Measurements from ENCODE around the gene ZNF74.

ZNF74 gene

GRCh38 chr22:20451920-20452319 is 58.0 kb downstream of the ZNF74 start:
- in situ Hi-C loops (cut with HindIII; ENCODE audit: low pct_ligation_motif_present, low sequenced_read_pairs) = no loop called here
- Histone ChIP-seq H3K27me3 (replicated peaks) (no peaks in the 10 kb centered on the region), H3K27ac (no peak overlapping the region), H3K4me3 (ENCODE audit: low read depth, low read length) (no peak overlapping the region), H3K36me3 (replicated peaks) (no peaks in the 10 kb centered on the region)
- no peak for TF ChIP-seq CTCF (IDR thresholded peaks at IDR 0.05; ENCODE audit: low read depth, low read length, missing control alignments)
- DNase-seq = no peak

GRCh38 chr22:20453222-20453621 is 59.3 kb downstream of the ZNF74 start:
- peaks cover 3% of the 10 kb centered on the region for H3K36me3 ChIP-seq (replicated peaks)
- H3K4me3 ChIP-seq (ENCODE audit: low read depth, low read length) = no peak overlapping the region
- in situ Hi-C loops (cut with HindIII; ENCODE audit: low pct_ligation_motif_present, low sequenced_read_pairs) = no loop called here
- no peaks in the 10 kb centered on the region for H3K27me3 ChIP-seq (replicated peaks)
- DNase-seq = no peak
- H3K27ac ChIP-seq = no peak overlapping the region
- no peak for TF ChIP-seq CTCF (IDR thresholded peaks at IDR 0.05; ENCODE audit: low read depth, low read length, missing control alignments)

- no peak for DNase-seq
- Histone ChIP-seq H3K27me3 (replicated peaks) (no peaks in the 10 kb centered on the region), H3K27ac (no peak overlapping the region), H3K36me3 (replicated peaks) (peaks cover 3% of the 10 kb centered on the region), H3K4me3 (ENCODE audit: low read depth, low read length) (no peak overlapping the region)
- in situ Hi-C loops (cut with HindIII; ENCODE audit: low pct_ligation_motif_present, low sequenced_read_pairs) = no loop called here
- TF ChIP-seq CTCF (IDR thresholded peaks at IDR 0.05; ENCODE audit: low read depth, low read length, missing control alignments) = no peak
These were observed 61.7 kb downstream of the ZNF74 start for GRCh38 chr22:20455709-20456063.

GRCh38 chr22:20456064-20456721 is 62.2 kb downstream of the ZNF74 start:
- no peaks in the 10 kb centered on the region for H3K27me3 ChIP-seq (replicated peaks)
- in situ Hi-C loops (cut with HindIII; ENCODE audit: low pct_ligation_motif_present, low sequenced_read_pairs) = no loop called here
- no peak overlapping the region for H3K27ac ChIP-seq
- no peak overlapping the region for H3K4me3 ChIP-seq (ENCODE audit: low read depth, low read length)
- DNase-seq = peak; percentile 64
- H3K36me3 ChIP-seq (replicated peaks) = peaks cover 8% of the 10 kb centered on the region
- peak; percentile 97 for TF ChIP-seq CTCF (IDR thresholded peaks at IDR 0.05; ENCODE audit: low read depth, low read length, missing control alignments)

GRCh38 chr22:20456722-20457076 is 62.7 kb downstream of the ZNF74 start:
- in situ Hi-C loops (cut with HindIII; ENCODE audit: low pct_ligation_motif_present, low sequenced_read_pairs) = no loop called here
- no peak for DNase-seq
- TF ChIP-seq CTCF (IDR thresholded peaks at IDR 0.05; ENCODE audit: low read depth, low read length, missing control alignments) = no peak
- Histone ChIP-seq H3K36me3 (replicated peaks) (peaks cover 8% of the 10 kb centered on the region), H3K27me3 (replicated peaks) (no peaks in the 10 kb centered on the region), H3K27ac (no peak overlapping the region), H3K4me3 (ENCODE audit: low read depth, low read length) (no peak overlapping the region)

Data from brain microvascular endothelial cell (primary cell).